Liver (tissue), 9 donors: ENCODE measurements around the gene DCDC2C. TPM values are rescaled to one million over a fixed set of nuclear protein-coding genes. Genes with fewer than 3 reads are reported as not detected.

Source experiments
- DNase-seq: peaks from one replicate; pipeline ENCODE4 v3.0.0-alpha.2; 2017; ENCODE audit warnings: low spot score
- H3K27ac ChIP-seq, 2 donors: one replicate each; pipeline ENCODE4 v1.7.0; 2013; ENCODE audit warnings: inconsistent platforms in 2 of 2, low read length in 2 of 2, control low read depth in 1 of 2, low read depth in 1 of 2, mild to moderate bottlenecking in 1 of 2
- H3K27me3 ChIP-seq, 4 donors: one replicate each; pipeline versions ENCODE4 v1.6.1 to v1.7.0; 2013; ENCODE audit warnings: low read length in 3 of 4, inconsistent platforms in 1 of 4, mild to moderate bottlenecking in 1 of 4, moderate library complexity in 1 of 4; ENCODE audit not compliant: control insufficient read depth in 4 of 4, insufficient read depth in 4 of 4
- H3K36me3 ChIP-seq, 4 donors: one replicate each; pipeline versions ENCODE4 v1.6.1 to v1.7.0; 2013; ENCODE audit warnings: low read length in 3 of 4, mild to moderate bottlenecking in 3 of 4, low read depth in 1 of 4, moderate library complexity in 1 of 4; ENCODE audit not compliant: control insufficient read depth in 4 of 4, insufficient read depth in 3 of 4
- H3K4me1 ChIP-seq, 4 donors: one replicate each; pipeline versions ENCODE4 v1.6.1 to v1.7.0; 2013; ENCODE audit warnings: low read length in 3 of 4, mild to moderate bottlenecking in 3 of 4, moderate library complexity in 1 of 4; ENCODE audit not compliant: control insufficient read depth in 4 of 4, insufficient read depth in 4 of 4
- H3K4me3 ChIP-seq, 3 donors: one replicate each; pipeline versions ENCODE4 v1.6.1 to v1.7.0; 2013; ENCODE audit warnings: low read length in 3 of 3, control low read depth in 1 of 3, low read depth in 1 of 3, mild to moderate bottlenecking in 1 of 3
- H3K9ac ChIP-seq, 2 donors: one replicate each; pipeline ENCODE4 v1.7.0; 2013; ENCODE audit warnings: low read length in 2 of 2, mild to moderate bottlenecking in 2 of 2, moderate library complexity in 2 of 2, control low read depth in 1 of 2, low read depth in 1 of 2
- H3K9me3 ChIP-seq, 4 donors: one replicate each; pipeline versions ENCODE4 v1.6.1 to v1.7.0; 2013; ENCODE audit warnings: low read length in 3 of 4; ENCODE audit not compliant: control insufficient read depth in 4 of 4
- EGR1 ChIP-seq, 2 donors: IDR thresholded peaks; 2 replicates each; pipeline ENCODE4 v1.6.1; 2016 to 2018; ENCODE audit warnings: antibody characterized with exemption in 2 of 2, low read depth in 2 of 2
- FOXA1 ChIP-seq: IDR thresholded peaks from 2 replicates; pipeline ENCODE4 v1.6.1; 2016; ENCODE audit warnings: antibody characterized with exemption
- FOXA2 ChIP-seq: IDR thresholded peaks from 2 replicates; pipeline ENCODE4 v1.6.1; 2016; ENCODE audit warnings: antibody characterized with exemption
- GABPA ChIP-seq, 2 donors: IDR thresholded peaks in 1 of 2; conservative IDR thresholded peaks in 1 of 2; 2 replicates each; pipeline ENCODE4 v1.6.1; 2016; ENCODE audit warnings: antibody characterized with exemption in 2 of 2, mild to moderate bottlenecking in 1 of 2, moderate library complexity in 1 of 2
- HNF4G ChIP-seq: IDR thresholded peaks from 2 replicates; pipeline ENCODE4 v1.6.1; 2016; ENCODE audit warnings: antibody characterized with exemption
- JUND ChIP-seq, 2 donors: IDR thresholded peaks; 2 replicates each; pipeline ENCODE4 v1.6.1; 2016; ENCODE audit warnings: antibody characterized with exemption in 2 of 2
- NR2F2 ChIP-seq: IDR thresholded peaks from 2 replicates; pipeline ENCODE4 v1.6.1; 2016; ENCODE audit warnings: antibody characterized with exemption
- RAD21 ChIP-seq, 2 donors: IDR thresholded peaks; 2 replicates each; pipeline ENCODE4 v1.6.1; 2016; ENCODE audit warnings: antibody characterized with exemption in 2 of 2, mild to moderate bottlenecking in 2 of 2
- RXRA ChIP-seq, 2 donors: IDR thresholded peaks; 2 replicates each; pipeline ENCODE4 v1.6.1; 2017 to 2018; ENCODE audit warnings: antibody characterized with exemption in 2 of 2, mild to moderate bottlenecking in 1 of 2
- SP1 ChIP-seq: IDR thresholded peaks from 2 replicates; pipeline ENCODE4 v1.6.1; 2018; ENCODE audit warnings: antibody characterized with exemption, mild to moderate bottlenecking
- TAF1 ChIP-seq: conservative IDR thresholded peaks from 2 replicates; pipeline ENCODE4 v1.6.1; 2016; ENCODE audit warnings: antibody characterized with exemption, mild to moderate bottlenecking
- YY1 ChIP-seq: IDR thresholded peaks from 2 replicates; pipeline ENCODE4 v1.6.1; 2016; ENCODE audit warnings: antibody characterized with exemption, mild to moderate bottlenecking
- WGBS: extraction: QIAGEN DNeasy Blood & Tissue Kit; methylation state at CpG from one replicate; pipeline ENCODE4 v1.1.7; 2013; 5-methylcytosine and 5-hydroxymethylcytosine counted together
- polyA plus RNA-seq, 2 donors: library from polyadenylated mRNA; stranded (reverse) in 1 of 2; unstranded in 1 of 2; fragments of 200-250 nt in 1 of 2; fragments of >200 nt in 1 of 2; fragmentation: Nextera tagmentation in 1 of 2; extraction: Ambion mirVana in 1 of 2; gene quantifications; one replicate each; pipeline versions ENCODE4 v1.2.1 to v1.2.3, GENCODE V29; 2013 to 2015
- total RNA-seq, 2 donors: library from RNA; depleted of rRNA; stranded (reverse); fragments of >200 nt; gene quantifications; one replicate each; pipeline ENCODE4 v1.2.3, GENCODE V29; 2014
- TF ChIP-seq, protein P1 (sequence below): IDR thresholded peaks from 2 replicates; pipeline ENCODE4 v1.6.1; 2016; ENCODE audit warnings: antibody characterized with exemption
- TF ChIP-seq, protein P2 (sequence below): IDR thresholded peaks from 2 replicates; pipeline ENCODE4 v1.6.1; 2016; ENCODE audit warnings: antibody characterized with exemption
- TF ChIP-seq, protein P3 (sequence below): IDR thresholded peaks from 2 replicates; pipeline ENCODE4 v1.6.1; 2016; ENCODE audit warnings: antibody characterized with exemption
- TF ChIP-seq, protein P4 (sequence below): IDR thresholded peaks from 2 replicates; pipeline ENCODE4 v1.6.1; 2016; ENCODE audit warnings: antibody characterized with exemption, mild to moderate bottlenecking
- TF ChIP-seq, protein P5 (sequence below): fragments of 150-350 bp; IDR thresholded peaks from 2 replicates; pipeline ENCODE4 v1.5.1; 2017; ENCODE audit warnings: improper control_type of control experiment, low read depth, low read length; ENCODE audit not compliant: missing input control
- donor health status: healthy.
- donor health status: healthy.
- donor health status: healthy.
- donor health status: healthy.
- donor health status: healthy.

Gene DCDC2C
- total and polyA plus RNA-seq, 4 donors, result not detected

DNA sequence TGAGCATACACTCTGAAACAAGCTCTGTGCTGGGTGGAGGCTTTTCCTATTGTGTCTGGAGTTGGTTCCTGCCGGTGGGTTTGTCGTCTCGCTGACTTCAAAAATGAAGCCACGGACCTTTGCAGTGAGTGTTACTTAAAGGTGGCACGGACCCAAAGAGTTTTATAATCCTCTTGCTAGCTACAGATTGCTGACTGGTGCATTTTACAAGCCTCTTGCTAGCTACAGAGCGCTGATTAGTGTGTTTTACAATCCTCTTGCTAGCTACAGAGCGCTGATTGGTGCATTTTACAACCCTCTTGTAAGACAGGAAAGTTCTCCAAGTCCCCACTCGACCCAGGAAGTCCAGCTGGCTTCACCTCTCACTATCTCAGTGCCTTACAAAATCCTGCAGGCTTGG, 15.3 kb downstream of the DCDC2C start:
- no peaks in the 10 kb centered on the region for H3K4me1 ChIP-seq
- H3K27me3 ChIP-seq, result no peaks in the 10 kb centered on the region
- WGBS, result 72% methylated on average over 8 of the region's 8 CpGs
- no peak for DNase-seq
- H3K36me3 ChIP-seq, result no peaks in the 10 kb centered on the region
- TF ChIP-seq JUND (IDR thresholded peaks at IDR 0.05) (no peak), TAF1 (no peak), RXRA (IDR thresholded peaks at IDR 0.05) (no peak), EGR1 (IDR thresholded peaks at IDR 0.05; ENCODE audit: low read depth in 2 of 2) (no peak), HNF4G (no peak), GABPA (IDR thresholded peaks at IDR 0.05 in 1 of 2, conservative IDR thresholded peaks at IDR 0.05 in 1 of 2) (no peak), FOXA2 (no peak), RAD21 (IDR thresholded peaks at IDR 0.05) (no peak), YY1 (no peak)
- TF ChIP-seq, protein P1, sequence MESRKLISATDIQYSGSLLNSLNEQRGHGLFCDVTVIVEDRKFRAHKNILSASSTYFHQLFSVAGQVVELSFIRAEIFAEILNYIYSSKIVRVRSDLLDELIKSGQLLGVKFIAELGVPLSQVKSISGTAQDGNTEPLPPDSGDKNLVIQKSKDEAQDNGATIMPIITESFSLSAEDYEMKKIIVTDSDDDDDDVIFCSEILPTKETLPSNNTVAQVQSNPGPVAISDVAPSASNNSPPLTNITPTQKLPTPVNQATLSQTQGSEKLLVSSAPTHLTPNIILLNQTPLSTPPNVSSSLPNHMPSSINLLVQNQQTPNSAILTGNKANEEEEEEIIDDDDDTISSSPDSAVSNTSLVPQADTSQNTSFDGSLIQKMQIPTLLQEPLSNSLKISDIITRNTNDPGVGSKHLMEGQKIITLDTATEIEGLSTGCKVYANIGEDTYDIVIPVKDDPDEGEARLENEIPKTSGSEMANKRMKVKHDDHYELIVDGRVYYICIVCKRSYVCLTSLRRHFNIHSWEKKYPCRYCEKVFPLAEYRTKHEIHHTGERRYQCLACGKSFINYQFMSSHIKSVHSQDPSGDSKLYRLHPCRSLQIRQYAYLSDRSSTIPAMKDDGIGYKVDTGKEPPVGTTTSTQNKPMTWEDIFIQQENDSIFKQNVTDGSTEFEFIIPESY, result no peak
- TF ChIP-seq, protein P2, sequence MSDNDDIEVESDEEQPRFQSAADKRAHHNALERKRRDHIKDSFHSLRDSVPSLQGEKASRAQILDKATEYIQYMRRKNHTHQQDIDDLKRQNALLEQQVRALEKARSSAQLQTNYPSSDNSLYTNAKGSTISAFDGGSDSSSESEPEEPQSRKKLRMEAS, result no peak
- TF ChIP-seq, protein P3, sequence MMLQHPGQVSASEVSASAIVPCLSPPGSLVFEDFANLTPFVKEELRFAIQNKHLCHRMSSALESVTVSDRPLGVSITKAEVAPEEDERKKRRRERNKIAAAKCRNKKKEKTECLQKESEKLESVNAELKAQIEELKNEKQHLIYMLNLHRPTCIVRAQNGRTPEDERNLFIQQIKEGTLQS, result no peak
- TF ChIP-seq, protein P4, sequence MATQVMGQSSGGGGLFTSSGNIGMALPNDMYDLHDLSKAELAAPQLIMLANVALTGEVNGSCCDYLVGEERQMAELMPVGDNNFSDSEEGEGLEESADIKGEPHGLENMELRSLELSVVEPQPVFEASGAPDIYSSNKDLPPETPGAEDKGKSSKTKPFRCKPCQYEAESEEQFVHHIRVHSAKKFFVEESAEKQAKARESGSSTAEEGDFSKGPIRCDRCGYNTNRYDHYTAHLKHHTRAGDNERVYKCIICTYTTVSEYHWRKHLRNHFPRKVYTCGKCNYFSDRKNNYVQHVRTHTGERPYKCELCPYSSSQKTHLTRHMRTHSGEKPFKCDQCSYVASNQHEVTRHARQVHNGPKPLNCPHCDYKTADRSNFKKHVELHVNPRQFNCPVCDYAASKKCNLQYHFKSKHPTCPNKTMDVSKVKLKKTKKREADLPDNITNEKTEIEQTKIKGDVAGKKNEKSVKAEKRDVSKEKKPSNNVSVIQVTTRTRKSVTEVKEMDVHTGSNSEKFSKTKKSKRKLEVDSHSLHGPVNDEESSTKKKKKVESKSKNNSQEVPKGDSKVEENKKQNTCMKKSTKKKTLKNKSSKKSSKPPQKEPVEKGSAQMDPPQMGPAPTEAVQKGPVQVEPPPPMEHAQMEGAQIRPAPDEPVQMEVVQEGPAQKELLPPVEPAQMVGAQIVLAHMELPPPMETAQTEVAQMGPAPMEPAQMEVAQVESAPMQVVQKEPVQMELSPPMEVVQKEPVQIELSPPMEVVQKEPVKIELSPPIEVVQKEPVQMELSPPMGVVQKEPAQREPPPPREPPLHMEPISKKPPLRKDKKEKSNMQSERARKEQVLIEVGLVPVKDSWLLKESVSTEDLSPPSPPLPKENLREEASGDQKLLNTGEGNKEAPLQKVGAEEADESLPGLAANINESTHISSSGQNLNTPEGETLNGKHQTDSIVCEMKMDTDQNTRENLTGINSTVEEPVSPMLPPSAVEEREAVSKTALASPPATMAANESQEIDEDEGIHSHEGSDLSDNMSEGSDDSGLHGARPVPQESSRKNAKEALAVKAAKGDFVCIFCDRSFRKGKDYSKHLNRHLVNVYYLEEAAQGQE, result no peak
- TF ChIP-seq, protein P5, sequence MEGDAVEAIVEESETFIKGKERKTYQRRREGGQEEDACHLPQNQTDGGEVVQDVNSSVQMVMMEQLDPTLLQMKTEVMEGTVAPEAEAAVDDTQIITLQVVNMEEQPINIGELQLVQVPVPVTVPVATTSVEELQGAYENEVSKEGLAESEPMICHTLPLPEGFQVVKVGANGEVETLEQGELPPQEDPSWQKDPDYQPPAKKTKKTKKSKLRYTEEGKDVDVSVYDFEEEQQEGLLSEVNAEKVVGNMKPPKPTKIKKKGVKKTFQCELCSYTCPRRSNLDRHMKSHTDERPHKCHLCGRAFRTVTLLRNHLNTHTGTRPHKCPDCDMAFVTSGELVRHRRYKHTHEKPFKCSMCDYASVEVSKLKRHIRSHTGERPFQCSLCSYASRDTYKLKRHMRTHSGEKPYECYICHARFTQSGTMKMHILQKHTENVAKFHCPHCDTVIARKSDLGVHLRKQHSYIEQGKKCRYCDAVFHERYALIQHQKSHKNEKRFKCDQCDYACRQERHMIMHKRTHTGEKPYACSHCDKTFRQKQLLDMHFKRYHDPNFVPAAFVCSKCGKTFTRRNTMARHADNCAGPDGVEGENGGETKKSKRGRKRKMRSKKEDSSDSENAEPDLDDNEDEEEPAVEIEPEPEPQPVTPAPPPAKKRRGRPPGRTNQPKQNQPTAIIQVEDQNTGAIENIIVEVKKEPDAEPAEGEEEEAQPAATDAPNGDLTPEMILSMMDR, result no peak
- H3K27ac ChIP-seq, result no peak overlapping the region
- H3K4me3 ChIP-seq, result no peak overlapping the region
- peaks cover 0 to 2% (median 0%) of the 10 kb centered on the region in 4 donors for H3K9me3 ChIP-seq
- H3K9ac ChIP-seq, result no peak overlapping the region

DNA sequence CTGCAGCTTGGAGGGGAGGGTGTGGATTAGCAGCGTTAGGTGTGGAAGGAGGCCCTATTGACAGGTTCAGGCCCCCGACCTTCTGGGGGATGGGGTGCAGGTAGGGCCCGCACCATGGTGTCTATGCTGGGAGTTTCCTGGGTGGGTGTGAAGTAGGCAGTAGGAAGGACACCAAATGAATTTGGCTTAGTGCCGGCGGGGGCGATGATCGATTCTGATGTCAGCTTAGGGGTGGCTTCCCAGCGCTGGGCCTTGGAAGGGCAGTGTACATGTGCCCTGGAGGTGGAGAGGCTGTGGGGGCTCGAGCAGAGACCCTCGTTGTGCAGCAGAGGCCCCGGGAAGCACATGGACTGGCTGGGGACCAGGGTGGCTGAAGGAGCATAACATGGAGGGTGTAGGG, 21.6 kb downstream of the DCDC2C start:
- H3K9ac ChIP-seq, result no peak overlapping the region
- 84% methylated on average over 11 of the region's 11 CpGs for WGBS
- no peak overlapping the region for H3K27ac ChIP-seq
- peaks cover 0 to 3% (median 0%) of the 10 kb centered on the region in 4 donors for H3K27me3 ChIP-seq
- H3K9me3 ChIP-seq, result peaks cover 0 to 2% (median 0%) of the 10 kb centered on the region in 4 donors
- no peaks in the 10 kb centered on the region for H3K36me3 ChIP-seq
- peaks cover 0 to 4% (median 0%) of the 10 kb centered on the region in 4 donors for H3K4me1 ChIP-seq
- no peak overlapping the region for H3K4me3 ChIP-seq
- DNase-seq, result no peak
- TF ChIP-seq, protein P5, result no peak
- no peak for TF ChIP-seq GABPA (IDR thresholded peaks at IDR 0.05 in 1 of 2, conservative IDR thresholded peaks at IDR 0.05 in 1 of 2)
- no peak for TF ChIP-seq RAD21 (IDR thresholded peaks at IDR 0.05)
- TF ChIP-seq, protein P1, result no peak
- TF ChIP-seq, protein P2, result no peak
- TF ChIP-seq FOXA1, result no peak
- TF ChIP-seq TAF1, result no peak
- no peak for TF ChIP-seq JUND (IDR thresholded peaks at IDR 0.05)
- no peak for TF ChIP-seq NR2F2
- TF ChIP-seq EGR1 (IDR thresholded peaks at IDR 0.05; ENCODE audit: low read depth in 2 of 2), result no peak
- TF ChIP-seq, protein P3, result no peak
- no peak for TF ChIP-seq RXRA (IDR thresholded peaks at IDR 0.05)
- no peak for TF ChIP-seq SP1
